GM20000 (cell line): Measurements from ENCODE around the gene SMAP1.

Experiments
- DNase-seq: peaks from one replicate; pipeline ENCODE4 v3.0.0; 2012; ENCODE audit warnings: low spot score
- CTCF ChIP-seq: IDR thresholded peaks from 2 replicates; pipeline ENCODE4 v1.5.1; 2012; ENCODE audit warnings: mild to moderate bottlenecking, control low read depth; ENCODE audit errors: extremely low read depth, missing control alignments

SMAP1 gene

DNA sequence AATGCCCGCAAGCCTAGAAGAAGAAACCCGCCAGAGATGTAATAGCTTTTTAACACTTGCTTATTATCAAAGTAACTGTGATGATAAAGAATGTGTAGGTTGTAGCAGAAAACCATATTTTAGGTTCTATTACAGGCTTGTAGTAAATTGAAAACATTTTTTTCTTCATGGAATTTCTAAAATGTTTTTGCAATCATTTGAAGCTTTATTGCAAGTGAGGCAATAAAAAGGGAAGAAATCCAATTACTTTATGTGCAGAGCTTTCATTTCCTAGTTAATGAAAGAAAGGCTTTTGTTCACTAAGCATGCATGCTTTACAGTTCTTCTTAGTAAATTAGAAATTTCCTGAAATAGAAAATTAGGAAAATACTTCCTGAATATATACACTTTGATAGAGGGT, 154.1 kb downstream of the SMAP1 start:
- no peak for DNase-seq
- TF ChIP-seq CTCF, result no peak

DNA sequence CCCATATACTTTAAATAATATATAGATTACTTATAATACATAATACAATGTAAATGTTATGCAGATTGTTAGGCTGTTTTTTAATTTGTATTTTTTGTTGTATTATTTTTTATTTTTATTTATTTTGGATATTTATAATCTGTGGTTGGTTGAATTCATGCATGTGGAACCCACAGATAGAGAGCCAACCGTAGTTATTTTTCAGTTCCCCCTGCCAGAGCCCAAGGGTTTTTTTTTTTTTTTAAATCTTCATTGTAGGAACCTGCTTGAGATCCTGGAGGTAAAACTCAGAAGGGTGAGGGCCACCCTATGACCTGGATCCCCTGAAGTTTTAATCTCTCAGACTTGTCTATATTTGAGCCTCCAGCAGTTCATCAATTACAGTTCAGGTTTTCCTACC, 156.0 kb downstream of the SMAP1 start:
- DNase-seq, result no peak
- no peak for TF ChIP-seq CTCF

DNA sequence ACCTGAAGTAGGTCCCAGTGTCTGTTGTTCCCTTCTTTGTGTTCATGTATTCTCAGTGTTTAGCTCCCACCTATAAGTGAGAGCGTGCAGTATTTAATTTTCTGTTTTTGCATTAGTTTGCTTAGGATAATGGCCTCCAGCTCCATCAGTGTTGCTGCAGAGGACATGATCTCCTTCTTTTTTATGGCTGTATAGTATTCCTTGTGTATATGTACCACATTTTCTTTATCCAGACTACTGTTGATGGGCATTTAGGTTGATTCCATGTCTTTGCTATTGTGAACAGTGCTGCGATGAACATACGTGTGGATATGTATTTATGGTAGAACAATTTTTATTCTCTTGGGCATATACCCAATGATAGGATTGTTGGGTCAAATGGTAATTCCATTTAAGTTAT, 163.7 kb downstream of the SMAP1 start:
- DNase-seq, result no peak
- no peak for TF ChIP-seq CTCF

- TF ChIP-seq CTCF, result no peak
- no peak for DNase-seq
These were observed 166.8 kb downstream of the SMAP1 start for GRCh38 chr6:70834520-70834919.

DNA sequence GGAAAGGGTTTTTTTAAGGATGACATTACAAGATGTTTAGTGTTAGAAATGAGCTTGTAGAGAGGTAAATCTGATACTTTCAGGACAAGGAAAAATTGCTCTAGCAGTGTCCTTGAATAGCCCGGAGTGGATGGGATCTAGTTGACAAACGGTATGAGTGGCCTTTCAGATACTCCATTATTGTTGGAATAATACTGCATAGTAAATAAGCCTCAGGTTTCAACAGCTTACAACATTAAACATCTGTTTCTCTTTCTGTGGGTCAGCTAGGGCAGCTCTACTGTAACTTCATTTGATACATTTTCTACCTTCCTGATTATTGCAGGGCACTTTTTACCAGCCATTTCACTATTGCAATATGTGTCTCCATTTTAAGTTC, 171.2 kb downstream of the SMAP1 start:
- no peak for DNase-seq
- no peak for TF ChIP-seq CTCF

DNA sequence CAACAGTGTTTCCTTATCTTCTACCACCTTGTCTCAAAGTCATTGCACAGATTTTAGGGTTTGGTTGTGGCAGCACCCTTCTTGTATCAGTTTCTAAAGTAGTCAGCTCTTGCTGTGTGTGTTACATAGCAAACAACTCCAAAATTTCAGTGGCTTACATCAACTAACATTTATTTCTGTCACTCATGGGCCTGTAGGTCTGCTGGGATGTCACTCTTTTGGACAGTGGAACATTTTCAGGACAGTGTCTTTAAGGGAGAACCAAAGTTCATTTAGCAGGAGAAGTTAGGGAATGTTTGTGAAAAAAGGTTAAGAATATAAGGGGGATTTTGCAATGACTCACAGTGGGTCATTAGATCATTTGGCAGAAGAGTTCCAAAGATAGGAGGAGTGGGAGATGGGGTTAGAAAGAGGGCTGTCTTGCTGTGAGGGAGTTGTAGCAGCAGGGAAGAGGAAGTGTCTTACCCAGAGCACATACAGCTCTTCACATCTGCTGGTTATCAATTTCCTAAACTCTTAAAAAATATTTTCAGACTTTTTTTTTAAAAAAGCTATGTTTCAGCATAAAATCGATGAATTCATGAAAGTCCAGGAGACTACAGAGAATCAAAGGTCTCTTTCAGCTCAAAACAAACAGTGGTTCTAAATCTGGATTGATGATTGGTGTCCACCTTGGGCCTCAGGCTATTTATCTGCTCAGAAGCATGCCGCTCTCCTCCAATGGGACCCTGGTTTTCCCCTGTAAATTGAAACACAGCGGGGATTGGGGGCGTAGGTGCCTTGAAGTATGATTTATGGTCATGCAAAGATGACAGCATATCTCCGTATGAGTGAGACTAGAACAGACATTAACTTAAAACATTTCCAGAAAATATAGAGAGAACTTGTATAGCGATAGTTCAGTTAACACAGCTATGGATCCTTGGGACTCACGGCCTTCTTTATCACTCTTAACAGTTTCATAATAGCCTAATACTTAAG, 171.9 kb downstream of the SMAP1 start:
- no peak for DNase-seq
- no peak for TF ChIP-seq CTCF

- TF ChIP-seq CTCF, result no peak
- no peak for DNase-seq
These were observed 173.4 kb downstream of the SMAP1 start for GRCh38 chr6:70841112-70841511.
